ENCODE data around the gene BMP6. TPM values are rescaled to one million over a fixed set of nuclear protein-coding genes. Genes with fewer than 3 reads are reported as not detected.

Gene BMP6
- total and polyA plus RNA-seq, 2 of the 4 experiments (the other 2 are of a cell fraction): 0.18 to 0.19 TPM

DNA sequence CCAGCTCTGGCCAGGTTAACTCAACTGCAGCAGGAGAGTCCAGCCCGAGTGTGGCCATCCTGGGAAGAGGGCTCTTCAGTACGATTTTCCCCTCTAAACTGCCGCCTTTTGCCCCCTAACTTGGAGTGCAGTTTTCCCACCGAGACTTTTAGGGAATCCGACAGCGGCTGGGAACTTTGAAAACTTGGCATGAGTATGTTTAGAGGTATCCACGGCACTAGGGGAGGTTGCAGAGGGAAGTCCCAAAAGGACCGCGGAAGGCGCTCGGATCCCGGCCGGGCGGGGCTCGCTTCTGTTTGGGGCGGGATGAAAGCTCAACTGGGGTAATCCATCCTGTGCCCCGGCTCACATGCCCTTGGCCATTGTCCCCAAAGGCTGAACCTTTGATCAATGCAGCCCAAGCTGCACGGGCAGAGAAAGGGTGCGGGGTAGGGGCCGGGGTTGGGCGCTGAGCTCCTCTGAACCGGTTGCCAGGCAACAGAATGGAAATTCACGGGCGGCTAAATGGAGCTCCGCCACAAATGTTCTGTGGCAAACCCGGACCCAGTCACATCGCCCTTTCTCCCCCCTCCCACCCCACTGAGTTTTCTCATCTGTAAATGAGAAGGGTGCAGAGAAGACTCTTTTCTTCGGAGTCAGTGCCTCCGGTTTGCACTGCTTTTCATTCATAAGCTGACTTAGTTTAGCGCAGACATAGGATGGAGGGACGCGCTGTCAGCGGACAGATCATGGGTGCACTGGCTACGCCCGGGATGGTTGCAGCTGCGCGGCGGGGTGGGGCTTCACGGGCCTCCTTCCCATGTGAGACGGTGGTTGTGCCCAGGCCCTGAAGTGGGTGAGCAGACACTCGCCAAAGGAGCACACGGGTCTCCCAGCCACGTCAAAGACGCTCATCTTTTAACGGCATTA is 2.3 kb downstream of the BMP6 start:
- Histone ChIP-seq H3K9me1 (ENCODE audit: insufficient read depth, low read length) (peaks cover 4% of the 10 kb centered on the region), H3K9ac (ENCODE audit: low read depth, low read length) (0 out of 2 replicates have a peak overlapping the region, but pooled peaks have one; percentile 3), H3K9me3 (ENCODE audit: control insufficient read depth, insufficient read depth, low read length) (no peaks in the 10 kb centered on the region), H3K36me3 (ENCODE audit: control insufficient read depth, insufficient read depth, low read length) (no peaks in the 10 kb centered on the region), H2BK120ac (ENCODE audit: low read depth, low read length) (no peak overlapping the region), H4K8ac (ENCODE audit: low read depth in 2 of 2, low read length in 2 of 2) (no peak overlapping the region), H3K27ac (ENCODE audit: insufficient read depth, low read length) (no peak overlapping the region), H4K20me1 (ENCODE audit: insufficient read depth, low read length) (no peaks in the 10 kb centered on the region), H3K4ac (ENCODE audit: low read depth, low read length) (no peak overlapping the region), H2BK15ac (ENCODE audit: low read depth, low read length) (no peak overlapping the region), H3K56ac (ENCODE audit: extremely low read depth, insufficient read depth, low read length) (no peak overlapping the region), H4K5ac (ENCODE audit: low read depth, low read length) (no peak overlapping the region), H2BK5ac (ENCODE audit: low read depth, low read length, poor library complexity, severe bottlenecking) (no peak overlapping the region), H3K4me2 (ENCODE audit: low read depth, low read length) (peak overlapping the region; percentile 98), H3K4me3 (ENCODE audit: insufficient read depth, low read depth, low read length) (peak overlapping the region; percentile 60), H2AK5ac (ENCODE audit: low read depth, low read length) (no peak overlapping the region), H3K23ac (ENCODE audit: low read depth, low read length) (0 out of 2 replicates have a peak overlapping the region, but pooled peaks have one; percentile 11), H3K4me1 (ENCODE audit: control insufficient read depth, insufficient read depth, low read length) (peaks cover 5% of the 10 kb centered on the region), H3K79me1 (ENCODE audit: low read depth in 1 of 2, low read length in 2 of 2) (no peaks in the 10 kb centered on the region), H3K27me3 (ENCODE audit: control insufficient read depth, insufficient read depth, low read length) (peaks cover 45% of the 10 kb centered on the region), H3K14ac (replicated peaks; ENCODE audit: low read depth, low read length) (no peak overlapping the region), H3K18ac (ENCODE audit: low read depth, low read length) (no peak overlapping the region), H2AK9ac (replicated peaks; ENCODE audit: low read depth, low read length, poor library complexity) (no peak overlapping the region), H2BK20ac (ENCODE audit: low read depth, low read length) (no peak overlapping the region), H4K91ac (ENCODE audit: insufficient read depth, low read depth, low read length) (no peak overlapping the region), H2AFZ (replicated peaks; ENCODE audit: low read length, poor library complexity) (peak overlapping the region; percentile 67)
- WGBS, 2 experiments (ENCODE audit: extremely low coverage in 2 of 2, insufficient read length in 1 of 2): 18% methylated on average over 10 of the region's 45 CpGs; no CpG with 5 or more reads in 1 of the 2 experiments
- DNase-seq (no peak), ATAC-seq (ENCODE audit: low read depth) (peak; percentile 5; the same call in 1 of the 2 replicates)
- no TSS peak for BruUV-seq (replicated peaks)
- intact Hi-C loops (cut with micrococcal nuclease): no loop called here
- POLR2A ChIA-PET (ENCODE audit: unreplicated experiment): no interaction called here
- TF ChIP-seq FOS (IDR thresholded peaks at IDR 0.05; ENCODE audit: low read depth, low read length): no peak
- TF ChIP-seq, protein P1, sequence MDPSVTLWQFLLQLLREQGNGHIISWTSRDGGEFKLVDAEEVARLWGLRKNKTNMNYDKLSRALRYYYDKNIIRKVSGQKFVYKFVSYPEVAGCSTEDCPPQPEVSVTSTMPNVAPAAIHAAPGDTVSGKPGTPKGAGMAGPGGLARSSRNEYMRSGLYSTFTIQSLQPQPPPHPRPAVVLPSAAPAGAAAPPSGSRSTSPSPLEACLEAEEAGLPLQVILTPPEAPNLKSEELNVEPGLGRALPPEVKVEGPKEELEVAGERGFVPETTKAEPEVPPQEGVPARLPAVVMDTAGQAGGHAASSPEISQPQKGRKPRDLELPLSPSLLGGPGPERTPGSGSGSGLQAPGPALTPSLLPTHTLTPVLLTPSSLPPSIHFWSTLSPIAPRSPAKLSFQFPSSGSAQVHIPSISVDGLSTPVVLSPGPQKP (IDR thresholded peaks at IDR 0.05; ENCODE audit: borderline replicate concordance, low read depth, low read length): no peak
- no peak for TF ChIP-seq SMC3 (IDR thresholded peaks at IDR 0.05; ENCODE audit: low read depth, low read length)
- TF ChIP-seq, protein P2, sequence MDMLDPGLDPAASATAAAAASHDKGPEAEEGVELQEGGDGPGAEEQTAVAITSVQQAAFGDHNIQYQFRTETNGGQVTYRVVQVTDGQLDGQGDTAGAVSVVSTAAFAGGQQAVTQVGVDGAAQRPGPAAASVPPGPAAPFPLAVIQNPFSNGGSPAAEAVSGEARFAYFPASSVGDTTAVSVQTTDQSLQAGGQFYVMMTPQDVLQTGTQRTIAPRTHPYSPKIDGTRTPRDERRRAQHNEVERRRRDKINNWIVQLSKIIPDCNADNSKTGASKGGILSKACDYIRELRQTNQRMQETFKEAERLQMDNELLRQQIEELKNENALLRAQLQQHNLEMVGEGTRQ (IDR thresholded peaks at IDR 0.05; ENCODE audit: low read depth, low read length): no peak
- TF ChIP-seq BHLHE40 (IDR thresholded peaks at IDR 0.05; ENCODE audit: low read depth, low read length): no peak
- TF ChIP-seq, protein P3, sequence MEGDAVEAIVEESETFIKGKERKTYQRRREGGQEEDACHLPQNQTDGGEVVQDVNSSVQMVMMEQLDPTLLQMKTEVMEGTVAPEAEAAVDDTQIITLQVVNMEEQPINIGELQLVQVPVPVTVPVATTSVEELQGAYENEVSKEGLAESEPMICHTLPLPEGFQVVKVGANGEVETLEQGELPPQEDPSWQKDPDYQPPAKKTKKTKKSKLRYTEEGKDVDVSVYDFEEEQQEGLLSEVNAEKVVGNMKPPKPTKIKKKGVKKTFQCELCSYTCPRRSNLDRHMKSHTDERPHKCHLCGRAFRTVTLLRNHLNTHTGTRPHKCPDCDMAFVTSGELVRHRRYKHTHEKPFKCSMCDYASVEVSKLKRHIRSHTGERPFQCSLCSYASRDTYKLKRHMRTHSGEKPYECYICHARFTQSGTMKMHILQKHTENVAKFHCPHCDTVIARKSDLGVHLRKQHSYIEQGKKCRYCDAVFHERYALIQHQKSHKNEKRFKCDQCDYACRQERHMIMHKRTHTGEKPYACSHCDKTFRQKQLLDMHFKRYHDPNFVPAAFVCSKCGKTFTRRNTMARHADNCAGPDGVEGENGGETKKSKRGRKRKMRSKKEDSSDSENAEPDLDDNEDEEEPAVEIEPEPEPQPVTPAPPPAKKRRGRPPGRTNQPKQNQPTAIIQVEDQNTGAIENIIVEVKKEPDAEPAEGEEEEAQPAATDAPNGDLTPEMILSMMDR (conservative IDR thresholded peaks at IDR 0.05; ENCODE audit: low read depth, low read length): no peak
- TF ChIP-seq MAFK (IDR thresholded peaks at IDR 0.05; ENCODE audit: low read depth, low read length): no peak
- TF ChIP-seq RCOR1 (IDR thresholded peaks at IDR 0.05; ENCODE audit: insufficient replicate concordance, low read length): no peak
- TF ChIP-seq CHD1 (IDR thresholded peaks at IDR 0.05; ENCODE audit: low read depth, low read length): no peak
- CTCF ChIA-PET: interaction anchor here (0.7 kb wide), 1 partner anchor 264 kb away, joined by 3 read pairs; no protein-coding TSS in a partner anchor
- dilution Hi-C loops (cut with HindIII; ENCODE audit: low sequenced_read_pairs, unreplicated experiment): no loop called here
- in situ Hi-C loops (cut with MboI; ENCODE audit: low sequenced_read_pairs): loop anchor here (10.0 kb wide), 1 partner anchor 167 kb away; no protein-coding TSS in a partner anchor
